GM19328 (cell line): Measurements from ENCODE around the gene UGT1A4.

Experiments used
- ATAC-seq: cut with Tn5 transposase; IDR thresholded peaks from one replicate; pipeline ENCODE4 v1.9.1; 2021; ENCODE audit warnings: mild to moderate bottlenecking, moderate library complexity; ENCODE audit not compliant: unreplicated experiment

Gene UGT1A4

DNA sequence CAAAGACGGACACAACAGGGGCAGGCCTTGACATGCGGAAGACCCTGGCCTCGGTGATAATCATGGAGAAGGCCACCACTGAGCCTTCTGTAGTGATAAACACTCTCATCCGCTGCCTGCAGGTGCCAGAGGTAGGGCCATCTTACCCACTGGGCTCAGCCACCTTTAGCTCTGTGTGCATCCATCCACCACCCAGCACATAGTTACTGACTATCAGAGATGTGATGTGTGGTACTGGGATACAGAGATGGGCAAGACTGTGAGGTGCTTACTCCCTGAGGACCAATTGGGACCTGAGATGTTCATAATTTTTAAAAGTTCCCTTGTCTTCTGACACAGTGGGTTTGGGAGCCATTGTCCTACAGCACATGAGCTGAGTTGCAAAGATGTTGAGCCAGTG, 61.2 kb downstream of the UGT1A4 start:
- ATAC-seq: no peak

DNA sequence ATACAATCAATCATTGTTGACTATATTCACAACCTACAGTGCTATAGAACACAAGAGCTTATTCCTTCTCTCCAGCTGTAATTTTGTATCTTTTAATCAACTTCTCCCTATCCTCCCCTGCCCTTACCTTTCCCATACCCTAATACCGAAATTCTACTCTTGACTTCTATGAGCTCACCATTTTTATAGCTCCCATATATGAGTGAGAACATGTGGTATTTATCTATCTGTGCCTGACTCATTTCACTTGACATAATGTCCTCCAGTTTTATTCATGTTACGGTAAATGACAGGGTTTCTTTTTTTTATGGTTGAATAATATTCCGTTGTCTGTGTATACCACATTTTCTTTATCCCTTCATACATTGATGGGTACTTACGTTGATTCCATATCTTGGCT, 62.2 kb downstream of the UGT1A4 start:
- ATAC-seq: no peak

- no peak for ATAC-seq
Observed at GRCh38 chr2:233789554-233789953, 71.0 kb downstream of the UGT1A4 start.

- no peak for ATAC-seq
Observed at GRCh38 chr2:233791151-233791882, 72.8 kb downstream of the UGT1A4 start.

DNA sequence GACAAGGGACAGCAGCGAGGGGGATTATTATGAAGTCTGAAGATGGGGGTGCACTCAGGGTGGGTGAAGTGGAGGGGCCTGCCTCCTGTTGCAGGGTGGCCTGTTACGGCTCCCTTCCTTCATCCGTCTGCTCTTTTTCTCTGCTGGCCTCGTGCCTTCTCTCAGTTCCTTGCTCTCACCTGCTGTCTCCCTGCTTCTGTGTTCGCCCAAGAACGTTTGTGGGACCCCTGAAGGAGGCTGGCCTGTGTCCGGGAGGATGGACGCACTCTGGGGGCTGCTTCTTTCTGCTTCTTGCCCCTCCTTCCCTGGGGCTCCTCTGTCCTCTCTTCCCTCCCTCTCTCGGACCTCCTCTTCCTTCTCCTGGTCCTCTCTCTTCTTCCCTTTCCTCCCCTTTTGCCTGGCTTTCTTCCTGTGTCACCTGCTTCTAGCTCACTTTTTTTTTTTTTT, 73.4 kb downstream of the UGT1A4 start:
- ATAC-seq: no peak

GRCh38 chr2:233792720-233793119, 74.2 kb downstream of the UGT1A4 start:
- ATAC-seq: no peak

GRCh38 chr2:233793465-233794127, 75.1 kb downstream of the UGT1A4 start:
- ATAC-seq: no peak

- ATAC-seq: no peak
Observed at GRCh38 chr2:233794128-233794658, 75.7 kb downstream of the UGT1A4 start.

DNA sequence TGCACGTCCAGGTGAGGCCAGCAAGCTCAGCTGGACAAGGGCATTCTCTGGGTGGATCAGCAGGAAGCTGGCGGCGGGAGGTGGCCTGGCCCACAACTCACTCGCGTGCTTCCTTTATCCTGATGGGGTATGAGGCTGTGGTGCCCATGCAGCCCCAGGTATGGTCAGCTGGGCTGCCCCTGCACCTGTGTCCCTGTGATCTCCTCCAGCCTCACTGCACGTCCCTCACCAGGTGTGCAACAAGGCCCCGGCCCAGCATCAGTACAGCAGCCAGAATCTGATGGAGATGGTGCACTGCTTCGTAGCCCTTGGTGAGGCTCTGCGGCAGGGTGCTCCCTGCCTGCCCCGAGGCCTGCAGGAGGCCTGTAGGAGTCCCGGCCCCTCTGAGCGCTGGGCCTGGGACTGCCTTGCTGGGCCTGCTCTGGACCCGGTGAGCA, 77.2 kb downstream of the UGT1A4 start:
- ATAC-seq: no peak

DNA sequence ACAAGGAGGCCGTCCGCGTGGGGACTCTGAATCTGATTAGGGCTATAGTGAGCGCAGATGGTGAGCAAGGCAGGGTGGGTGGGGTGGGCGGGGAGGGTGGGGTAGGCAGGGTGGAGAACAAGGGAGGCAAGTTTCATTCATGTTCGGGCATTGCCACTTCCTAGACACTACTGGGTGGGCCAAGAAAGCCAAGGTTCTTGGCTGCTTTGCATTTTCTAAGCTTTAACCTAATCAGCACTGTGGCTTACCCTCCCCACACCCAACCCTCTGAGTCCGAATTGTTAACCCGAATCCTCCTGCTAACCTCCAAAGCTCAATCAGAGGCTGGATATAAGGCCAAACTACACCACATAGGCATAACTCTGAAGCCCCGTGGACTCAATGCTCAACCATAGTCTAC, 77.7 kb downstream of the UGT1A4 start:
- no peak for ATAC-seq

DNA sequence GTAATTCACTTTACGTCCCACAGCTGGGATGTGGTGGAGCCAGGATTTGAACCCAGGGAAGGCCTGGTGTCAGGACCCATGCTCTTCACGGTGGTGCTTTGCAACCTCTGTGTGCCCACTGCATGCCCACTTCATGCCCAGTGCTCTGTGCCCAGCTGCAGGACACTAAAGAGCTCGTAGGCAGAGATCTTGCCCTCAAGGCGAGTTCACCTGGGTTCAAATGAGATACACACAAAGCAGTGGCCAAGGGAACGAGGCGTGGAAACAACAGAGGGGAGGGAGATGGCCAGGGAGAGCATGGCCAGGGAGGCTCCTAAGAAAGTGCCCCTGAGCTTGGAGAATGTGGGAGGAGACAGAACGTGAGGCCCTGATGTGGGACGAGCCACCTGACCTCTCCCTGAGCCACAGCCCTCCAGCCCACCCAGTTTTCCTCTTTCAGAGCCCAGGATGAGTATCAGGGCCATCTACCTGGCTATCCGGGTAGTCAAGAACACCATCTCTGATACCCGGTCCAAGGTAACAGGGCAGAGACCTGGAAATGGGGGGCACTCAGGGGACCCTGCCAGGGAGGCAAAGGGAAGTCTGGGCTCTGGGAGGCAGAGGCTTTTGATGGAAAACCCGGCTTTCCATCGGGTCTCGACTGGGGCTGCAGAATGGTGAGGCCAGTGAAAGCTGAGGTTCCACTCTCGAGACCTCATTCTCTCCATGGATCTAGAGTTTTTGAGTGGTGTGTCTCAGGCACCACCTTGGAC, 80.0 kb downstream of the UGT1A4 start:
- no peak for ATAC-seq

- no peak for ATAC-seq
Observed at GRCh38 chr2:233799087-233799665, 80.6 kb downstream of the UGT1A4 start.

DNA sequence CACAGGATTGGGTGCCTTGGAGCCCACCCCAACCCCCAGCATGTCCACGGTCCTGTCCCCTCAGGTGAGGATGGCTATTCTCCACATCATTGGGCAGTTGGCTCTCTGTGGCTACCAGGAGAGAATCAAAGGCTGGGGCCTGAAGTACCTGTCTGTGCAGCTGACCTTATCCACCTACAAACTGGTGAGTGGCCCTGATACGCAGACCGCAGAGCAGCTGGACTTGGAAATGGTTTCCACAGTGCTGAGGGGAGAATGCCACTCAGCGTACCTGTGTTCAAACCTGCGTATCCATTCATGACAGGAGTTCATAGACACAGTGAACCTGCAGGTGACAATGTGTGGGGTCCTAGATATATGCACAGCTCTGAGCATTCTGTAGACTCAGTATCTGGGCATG, 81.2 kb downstream of the UGT1A4 start:
- ATAC-seq: no peak

DNA sequence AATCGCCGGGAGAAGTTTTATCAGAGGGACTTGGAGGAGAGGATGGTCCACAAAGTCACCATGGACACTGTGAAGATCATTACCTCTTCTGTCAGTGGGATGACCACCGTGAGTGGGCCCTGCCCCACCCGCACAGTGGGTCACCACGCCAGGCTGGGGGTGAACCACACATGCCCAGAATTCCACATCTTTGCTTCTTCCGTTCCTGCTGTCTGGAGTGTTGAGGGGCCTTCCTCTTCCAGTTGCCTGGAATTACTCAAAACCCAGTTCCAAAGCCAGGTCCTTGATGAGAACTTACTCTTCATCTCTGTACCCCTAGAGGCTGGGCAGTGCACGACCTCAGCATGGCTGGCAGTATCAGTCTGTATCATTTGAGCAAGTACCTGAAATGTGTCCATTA, 81.7 kb downstream of the UGT1A4 start:
- ATAC-seq: no peak

- ATAC-seq: no peak
Observed at GRCh38 chr2:233801357-233802131, 83.0 kb downstream of the UGT1A4 start.

DNA sequence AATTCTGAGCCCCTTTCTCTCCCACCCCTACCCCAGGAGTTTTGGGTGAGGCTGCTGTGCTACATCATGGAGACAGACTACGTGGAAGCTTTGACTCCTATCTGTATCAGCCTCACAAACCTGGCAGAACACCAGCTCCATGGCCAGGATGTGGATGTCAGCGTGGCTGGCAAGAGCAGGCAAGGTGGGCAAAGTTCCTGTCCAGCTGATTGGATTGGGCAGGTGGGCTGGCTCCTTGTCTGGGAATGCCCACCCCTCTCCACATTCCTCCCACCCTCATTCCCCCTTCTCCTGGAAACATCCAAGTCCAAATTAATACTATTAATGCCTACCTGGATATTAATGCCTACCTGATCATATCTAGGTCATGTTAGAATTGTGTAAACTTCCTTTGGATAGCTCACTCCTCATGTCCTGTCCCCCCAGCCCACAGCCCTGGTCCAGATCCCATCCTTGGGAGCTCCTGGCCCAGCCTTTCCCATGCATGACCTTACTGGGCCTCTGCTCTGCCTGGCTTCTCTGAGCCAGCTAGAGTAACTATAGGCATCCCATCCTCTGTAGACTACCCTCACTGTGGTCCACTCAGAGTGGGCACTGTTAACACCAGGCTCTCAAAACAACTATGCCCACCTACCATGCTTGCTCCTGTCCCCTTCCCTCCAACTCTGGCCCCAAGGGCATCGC, 83.7 kb downstream of the UGT1A4 start:
- ATAC-seq: no peak

GRCh38 chr2:233803292-233803911, 84.9 kb downstream of the UGT1A4 start:
- no peak for ATAC-seq

- ATAC-seq: no peak
Observed at GRCh38 chr2:233803994-233804393, 85.5 kb downstream of the UGT1A4 start.

DNA sequence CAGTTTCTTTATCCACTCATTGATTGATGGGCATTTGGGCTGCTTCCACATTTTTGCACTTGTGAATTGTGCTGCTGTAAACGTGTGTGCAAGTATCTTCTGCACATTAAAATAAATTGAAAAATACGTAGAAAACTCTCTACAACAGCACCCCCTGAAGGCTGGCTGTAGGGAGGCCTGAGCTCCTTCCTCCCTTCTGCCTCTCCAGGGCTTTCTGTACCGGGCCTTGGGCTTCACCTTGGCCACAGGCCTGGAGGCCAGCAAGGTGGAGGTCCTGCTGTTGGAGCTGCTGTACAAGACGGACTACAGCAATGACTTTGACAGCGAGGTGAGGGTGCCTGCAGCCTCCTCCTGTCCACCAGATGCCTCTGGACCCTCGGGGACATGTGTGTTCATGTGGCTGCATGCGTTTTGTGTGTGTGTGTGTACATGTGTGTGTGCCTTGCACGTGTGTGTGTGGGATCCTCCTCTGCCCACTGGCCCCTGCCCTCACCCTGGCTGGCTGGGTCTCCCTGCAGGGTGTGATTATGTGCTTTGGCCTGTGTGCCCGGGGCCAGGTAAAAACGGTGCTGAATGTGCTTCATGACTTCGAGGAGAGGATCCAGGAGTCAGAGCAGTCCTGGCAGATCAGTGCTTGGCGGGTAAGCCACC, 88.8 kb downstream of the UGT1A4 start:
- no peak for ATAC-seq
